Measurements from ENCODE around the gene PTGER2.

DNA sequence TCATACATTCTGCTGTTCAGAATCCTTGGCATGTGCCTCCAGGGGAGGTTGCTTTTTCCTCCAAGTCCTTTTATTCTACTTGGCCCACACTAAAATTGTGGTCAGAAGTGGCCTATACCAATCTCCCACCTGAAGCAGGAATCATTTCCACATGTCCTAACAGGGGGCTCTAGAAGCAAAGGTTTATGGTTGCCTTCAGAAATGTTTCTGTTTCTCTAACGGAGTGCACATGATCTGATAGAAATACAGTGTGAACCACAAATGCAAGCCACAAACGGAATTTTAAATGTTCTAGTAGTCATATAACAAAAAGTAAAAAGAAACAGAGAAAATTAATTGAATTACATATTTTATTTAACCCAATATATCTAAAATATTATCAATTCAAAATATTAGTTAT lies 4.0 kb downstream of the PTGER2 start:
- TF ChIP-seq, protein P1, sequence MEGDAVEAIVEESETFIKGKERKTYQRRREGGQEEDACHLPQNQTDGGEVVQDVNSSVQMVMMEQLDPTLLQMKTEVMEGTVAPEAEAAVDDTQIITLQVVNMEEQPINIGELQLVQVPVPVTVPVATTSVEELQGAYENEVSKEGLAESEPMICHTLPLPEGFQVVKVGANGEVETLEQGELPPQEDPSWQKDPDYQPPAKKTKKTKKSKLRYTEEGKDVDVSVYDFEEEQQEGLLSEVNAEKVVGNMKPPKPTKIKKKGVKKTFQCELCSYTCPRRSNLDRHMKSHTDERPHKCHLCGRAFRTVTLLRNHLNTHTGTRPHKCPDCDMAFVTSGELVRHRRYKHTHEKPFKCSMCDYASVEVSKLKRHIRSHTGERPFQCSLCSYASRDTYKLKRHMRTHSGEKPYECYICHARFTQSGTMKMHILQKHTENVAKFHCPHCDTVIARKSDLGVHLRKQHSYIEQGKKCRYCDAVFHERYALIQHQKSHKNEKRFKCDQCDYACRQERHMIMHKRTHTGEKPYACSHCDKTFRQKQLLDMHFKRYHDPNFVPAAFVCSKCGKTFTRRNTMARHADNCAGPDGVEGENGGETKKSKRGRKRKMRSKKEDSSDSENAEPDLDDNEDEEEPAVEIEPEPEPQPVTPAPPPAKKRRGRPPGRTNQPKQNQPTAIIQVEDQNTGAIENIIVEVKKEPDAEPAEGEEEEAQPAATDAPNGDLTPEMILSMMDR (IDR thresholded peaks at IDR 0.05): no peak
- TF ChIP-seq POLR2A (IDR thresholded peaks at IDR 0.05): no peak

All from lower leg skin (tissue), 3 donors.